ENCODE measurements around the gene TCP1. TPM values are rescaled to one million over a fixed set of nuclear protein-coding genes. Genes with fewer than 3 reads are reported as not detected.

Gene TCP1
- total RNA-seq, 3 donors from 2014 or later: 139 to 205 (median 170) TPM

- TF ChIP-seq, protein P1, sequence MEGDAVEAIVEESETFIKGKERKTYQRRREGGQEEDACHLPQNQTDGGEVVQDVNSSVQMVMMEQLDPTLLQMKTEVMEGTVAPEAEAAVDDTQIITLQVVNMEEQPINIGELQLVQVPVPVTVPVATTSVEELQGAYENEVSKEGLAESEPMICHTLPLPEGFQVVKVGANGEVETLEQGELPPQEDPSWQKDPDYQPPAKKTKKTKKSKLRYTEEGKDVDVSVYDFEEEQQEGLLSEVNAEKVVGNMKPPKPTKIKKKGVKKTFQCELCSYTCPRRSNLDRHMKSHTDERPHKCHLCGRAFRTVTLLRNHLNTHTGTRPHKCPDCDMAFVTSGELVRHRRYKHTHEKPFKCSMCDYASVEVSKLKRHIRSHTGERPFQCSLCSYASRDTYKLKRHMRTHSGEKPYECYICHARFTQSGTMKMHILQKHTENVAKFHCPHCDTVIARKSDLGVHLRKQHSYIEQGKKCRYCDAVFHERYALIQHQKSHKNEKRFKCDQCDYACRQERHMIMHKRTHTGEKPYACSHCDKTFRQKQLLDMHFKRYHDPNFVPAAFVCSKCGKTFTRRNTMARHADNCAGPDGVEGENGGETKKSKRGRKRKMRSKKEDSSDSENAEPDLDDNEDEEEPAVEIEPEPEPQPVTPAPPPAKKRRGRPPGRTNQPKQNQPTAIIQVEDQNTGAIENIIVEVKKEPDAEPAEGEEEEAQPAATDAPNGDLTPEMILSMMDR (IDR thresholded peaks at IDR 0.05): no peak
- no peak for ATAC-seq
- Histone ChIP-seq H3K4me1 (ENCODE audit: low read depth) (peaks cover 7% of the 10 kb centered on the region), H3K4me3 (no peak overlapping the region), H3K36me3 (ENCODE audit: low read depth) (peaks cover 2% of the 10 kb centered on the region), H3K9me3 (no peaks in the 10 kb centered on the region)
- no peak for DNase-seq
- intact Hi-C loops (cut with DNase I, micrococcal nuclease): no loop called here
Observed at GRCh38 chr6:159758031-159759001, 31.1 kb downstream of the TCP1 start.

- DNase-seq (no peak), ATAC-seq (no peak)
- TF ChIP-seq, protein P1 (IDR thresholded peaks at IDR 0.05): no peak
- peaks cover 6% of the 10 kb centered on the region for H3K36me3 ChIP-seq (ENCODE audit: low read depth)
- H3K4me3 ChIP-seq: no peak overlapping the region
- intact Hi-C loops (cut with DNase I, micrococcal nuclease): no loop called here
- no peaks in the 10 kb centered on the region for H3K4me1 ChIP-seq (ENCODE audit: low read depth)
- H3K9me3 ChIP-seq: no peaks in the 10 kb centered on the region
Observed at GRCh38 chr6:159756508-159756907, 32.9 kb downstream of the TCP1 start.

- TF ChIP-seq, protein P1 (IDR thresholded peaks at IDR 0.05): no peak
- intact Hi-C loops (cut with DNase I, micrococcal nuclease): no loop called here
- DNase-seq: no peak
- Histone ChIP-seq H3K4me3 (no peak overlapping the region), H3K9me3 (no peaks in the 10 kb centered on the region), H3K4me1 (ENCODE audit: low read depth) (no peaks in the 10 kb centered on the region), H3K36me3 (ENCODE audit: low read depth) (peaks cover 6% of the 10 kb centered on the region)
- peak; percentile 13 for ATAC-seq
Observed at GRCh38 chr6:159754959-159755914, 34.2 kb downstream of the TCP1 start.

- H3K36me3 ChIP-seq (ENCODE audit: low read depth): peaks cover 6% of the 10 kb centered on the region
- no peak for ATAC-seq
Observed at GRCh38 chr6:159754401-159754800, 35.0 kb downstream of the TCP1 start.

More at GRCh38 chr6:159754401-159754800, 35.0 kb downstream of the TCP1 start:
- TF ChIP-seq, protein P1 (IDR thresholded peaks at IDR 0.05): no peak
- no peak for DNase-seq
- Histone ChIP-seq H3K9me3 (no peaks in the 10 kb centered on the region), H3K4me3 (no peak overlapping the region), H3K4me1 (ENCODE audit: low read depth) (no peaks in the 10 kb centered on the region)
- intact Hi-C loops (cut with DNase I, micrococcal nuclease): no loop called here
